HEK293 (cell line): Measurements from ENCODE around the gene CD81.
"Not testable (repeated sequence)": the region's sequence is repeated elsewhere in the genome, so short reads cannot be mapped to it uniquely, and the experiment has no call there.

Source experiments
- CTCF ChIA-PET: fragments of 350-600 bp; formaldehyde crosslinking; extraction: SDS; loops from one replicate; lab custom pipeline; 2021; ENCODE audit warnings: antibody characterized with exemption; lab: Yijun Ruan, JAX
- POLR2A ChIA-PET: fragments of 300-600 bp; formaldehyde crosslinking; extraction: SDS; loops from one replicate; lab custom pipeline; 2020; ENCODE audit warnings: antibody characterized with exemption, inconsistent platforms; lab: Yijun Ruan, JAX
- H3K27ac ChIP-seq: fragments of 200-500 bp; sonication (Bioruptor generic); 2 replicates; pipeline ENCODE4 v1.5.1; 2014; ENCODE audit warnings: low read depth, low read length, control low read depth, inconsistent platforms; ENCODE audit errors: extremely low read depth
- H3K36me3 ChIP-seq, 2 experiments: fragments of 200-500 bp in 1 of 2; sonication (Bioruptor generic) in 1 of 2; 1 replicate in 1 of 2; 2 replicates in 1 of 2; pipeline ENCODE4 v1.5.1; 2014 to 2017; ENCODE audit warnings: inconsistent platforms in 2 of 2, low read length in 2 of 2; ENCODE audit not compliant: control insufficient read depth in 2 of 2, insufficient read depth in 1 of 2
- H3K4me1 ChIP-seq: fragments of 200-500 bp; sonication (Bioruptor generic); 2 replicates; pipeline ENCODE4 v1.5.1; 2014; ENCODE audit warnings: mild to moderate bottlenecking, low read length, inconsistent platforms; ENCODE audit not compliant: control insufficient read depth, insufficient read depth
- H3K4me3 ChIP-seq: 2 replicates; pipeline ENCODE4 v1.5.1; 2011; ENCODE audit warnings: low read depth, mild to moderate bottlenecking, control low read depth, low read length, moderate library complexity
- H3K9me3 ChIP-seq: fragments of 200-500 bp; sonication (Bioruptor generic); 2 replicates; pipeline ENCODE4 v1.5.1; 2014; ENCODE audit warnings: low read depth, low read length, inconsistent platforms; ENCODE audit not compliant: control insufficient read depth, insufficient read depth
- IKZF3 ChIP-seq: fragments of 450-650 bp; IDR thresholded peaks from 2 replicates; pipeline ENCODE4 v1.5.0; 2018; ENCODE audit warnings: missing biosample characterization, mild to moderate bottlenecking, missing genetic modification characterization, moderate library complexity
- OVOL3 ChIP-seq: fragments of 450-650 bp; formaldehyde crosslinking; IDR thresholded peaks from 2 replicates; pipeline ENCODE4 v1.5.1; 2016; ENCODE audit warnings: missing biosample characterization, missing genetic modification characterization
- PRDM1 ChIP-seq: fragments of 450-650 bp; formaldehyde crosslinking; IDR thresholded peaks from 2 replicates; pipeline ENCODE4; 2016; ENCODE audit warnings: missing biosample characterization, missing genetic modification characterization
- TRIM28 ChIP-seq: IDR thresholded peaks from 2 replicates; pipeline ENCODE4 v1.6.1; 2011; ENCODE audit warnings: low read length, control low read depth, borderline replicate concordance
- ZIC2 ChIP-seq: fragments of 450-650 bp; formaldehyde crosslinking; IDR thresholded peaks from 2 replicates; pipeline ENCODE4 v1.5.1; 2016; ENCODE audit warnings: missing biosample characterization, missing genetic modification characterization
- ZNF292 ChIP-seq: fragments of 450-650 bp; formaldehyde crosslinking; IDR thresholded peaks from 2 replicates; pipeline ENCODE4 v1.5.1; 2016; ENCODE audit warnings: low read depth, missing biosample characterization, missing genetic modification characterization, borderline replicate concordance
- ZNF366 ChIP-seq: fragments of 450-650 bp; formaldehyde crosslinking; conservative IDR thresholded peaks from 2 replicates; pipeline ENCODE4 v1.5.1; 2016; ENCODE audit warnings: missing biosample characterization, missing genetic modification characterization
- ZNF549 ChIP-seq: fragments of 450-650 bp; IDR thresholded peaks from 2 replicates; pipeline ENCODE4 v1.5.1; 2018; ENCODE audit warnings: missing biosample characterization, missing genetic modification characterization, mild to moderate bottlenecking, inconsistent platforms, moderate library complexity
- ZNF792 ChIP-seq: fragments of 450-650 bp; formaldehyde crosslinking; IDR thresholded peaks from 2 replicates; pipeline ENCODE4 v1.5.1; 2016; ENCODE audit warnings: missing biosample characterization, missing genetic modification characterization
- TF ChIP-seq, protein P1 (sequence below): fragments of 450-650 bp; formaldehyde crosslinking; IDR thresholded peaks from 2 replicates; pipeline ENCODE4 v1.5.1; 2016; ENCODE audit warnings: missing biosample characterization, missing genetic modification characterization
- TF ChIP-seq, protein P2 (sequence below): fragments of 450-650 bp; formaldehyde crosslinking; IDR thresholded peaks from 2 replicates; pipeline ENCODE4 v1.5.1; 2016; ENCODE audit warnings: missing biosample characterization, missing genetic modification characterization

The CD81 gene

GRCh38 chr11:2331404-2331803 lies 45.7 kb upstream of the CD81 start:
- no peak for TF ChIP-seq ZNF292 (tag by site-specific recombination)
- TF ChIP-seq TRIM28: peak; percentile 50; the same call in 1 of the 2 replicates
- ChIA-PET CTCF (no interaction called here), POLR2A (no interaction called here)
- Histone ChIP-seq H3K9me3 (no peaks in the 10 kb centered on the region), H3K4me1 (no peaks in the 10 kb centered on the region), H3K4me3 (no peak overlapping the region), H3K36me3 (no peaks in the 10 kb centered on the region), H3K27ac (no peak overlapping the region)

DNA sequence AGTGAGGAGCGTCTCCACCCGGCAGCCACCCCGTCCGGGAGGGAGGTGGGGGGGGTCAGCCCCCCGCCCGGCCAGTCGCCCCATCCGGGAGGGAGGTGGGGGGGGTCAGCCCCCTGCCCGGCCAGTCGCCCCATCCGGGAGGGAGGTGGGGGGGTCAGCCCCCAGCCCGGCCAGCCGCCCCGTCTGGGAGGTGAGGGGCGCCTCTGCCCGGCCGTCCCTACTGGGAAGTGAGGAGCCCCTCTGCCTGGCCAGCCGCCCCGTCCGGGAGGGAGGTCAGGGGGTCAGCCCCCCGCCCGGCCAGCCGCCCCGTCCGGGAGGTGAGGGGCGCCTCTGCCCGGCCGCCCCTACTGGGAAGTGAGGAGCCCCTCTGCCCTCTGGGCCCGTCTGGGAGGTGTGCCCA lies 44.5 kb upstream of the CD81 start:
- H3K4me3 ChIP-seq, POLR2A ChIA-PET, H3K27ac ChIP-seq, H3K9me3 ChIP-seq, CTCF ChIA-PET, H3K36me3 ChIP-seq, H3K4me1 ChIP-seq: not testable (repeated sequence)

DNA sequence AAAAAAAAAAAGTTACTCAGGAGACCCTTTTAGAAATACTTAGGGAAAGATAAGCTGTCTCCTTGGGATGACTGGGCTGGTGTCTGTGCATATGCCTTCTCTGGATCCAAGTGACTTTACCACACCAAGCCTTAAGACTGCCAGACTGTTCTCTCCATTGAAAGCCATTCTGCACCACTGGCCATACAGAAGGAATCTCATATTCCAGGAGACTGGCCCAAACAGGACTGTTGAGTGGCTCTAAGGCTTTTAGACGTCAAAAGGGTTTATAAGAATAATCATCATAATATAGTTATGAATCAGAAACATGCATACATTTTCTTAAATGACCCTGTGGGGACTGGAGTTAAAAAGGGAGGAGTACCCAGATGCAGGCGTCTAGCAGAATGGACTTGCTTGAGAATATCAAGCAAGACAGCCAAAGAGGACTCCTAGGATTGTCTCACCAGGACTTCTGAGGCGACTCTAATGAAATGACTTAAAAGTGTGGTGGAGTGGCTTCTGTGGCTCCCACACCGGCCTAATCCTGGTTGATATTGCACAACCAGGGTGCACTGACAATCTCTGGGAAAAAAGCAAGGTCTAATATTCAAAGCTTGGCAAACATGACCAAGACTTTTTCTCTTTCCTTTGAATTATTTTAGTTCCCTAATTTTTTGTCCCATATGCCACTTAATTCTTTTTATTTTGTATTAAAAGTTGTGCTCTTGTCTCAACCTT lies 43.5 kb upstream of the CD81 start:
- H3K36me3 ChIP-seq, H3K27ac ChIP-seq, H3K4me1 ChIP-seq, POLR2A ChIA-PET, H3K4me3 ChIP-seq, CTCF ChIA-PET, H3K9me3 ChIP-seq: not testable (repeated sequence)

DNA sequence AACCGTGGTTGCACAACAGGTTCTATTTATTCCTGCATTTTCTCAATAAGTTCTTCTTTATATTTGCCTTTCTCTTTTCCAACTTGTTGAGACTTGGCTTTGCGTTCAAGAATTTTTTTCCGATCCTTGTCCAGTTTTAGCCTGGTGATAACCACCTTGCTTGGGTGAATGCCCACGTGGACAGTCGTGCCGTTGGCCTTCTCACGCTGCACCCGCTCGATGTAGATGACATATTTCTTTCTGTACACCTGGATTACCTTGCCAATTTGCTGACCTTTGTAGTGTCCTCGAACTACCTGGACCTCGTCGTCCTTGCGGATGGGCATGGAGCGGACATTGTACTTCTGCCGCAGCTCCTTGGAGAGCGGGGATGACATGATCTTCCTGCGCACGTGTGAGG lies 41.8 kb upstream of the CD81 start:
- H3K4me3 ChIP-seq, POLR2A ChIA-PET, H3K4me1 ChIP-seq, CTCF ChIA-PET, H3K9me3 ChIP-seq, H3K36me3 ChIP-seq, H3K27ac ChIP-seq: not testable (repeated sequence)

DNA sequence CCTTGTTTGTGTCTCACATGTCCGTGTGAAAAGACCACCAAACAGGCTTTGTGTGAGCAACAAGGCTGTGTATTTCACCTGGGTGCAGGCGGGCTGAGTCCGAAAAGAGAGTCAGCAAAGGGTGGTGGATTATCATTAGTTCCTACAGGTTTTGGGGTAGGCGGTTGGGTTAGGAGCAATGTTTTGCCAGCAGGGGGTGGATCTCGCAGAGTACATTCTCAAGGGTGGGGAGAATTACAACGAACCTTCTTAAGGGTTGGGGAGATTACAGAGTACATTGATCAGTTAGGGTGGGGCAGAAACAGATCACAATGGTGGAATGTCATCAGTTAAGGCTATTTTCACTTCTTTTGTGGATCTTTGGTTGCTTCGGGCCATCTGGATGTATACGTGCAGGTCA lies 38.4 kb upstream of the CD81 start:
- POLR2A ChIA-PET, CTCF ChIA-PET, H3K36me3 ChIP-seq, H3K9me3 ChIP-seq, H3K4me1 ChIP-seq, H3K4me3 ChIP-seq, H3K27ac ChIP-seq: not testable (repeated sequence)

GRCh38 chr11:2342557-2342956 lies 34.6 kb upstream of the CD81 start:
- ChIA-PET POLR2A (interaction anchor here (1.3 kb wide), 1 partner anchor 34 kb away, joined by 5 read pairs; no protein-coding TSS in a partner anchor), CTCF (interaction anchor here (0.6 to 1.4 kb wide), 4 partner anchors 37 to 145 kb away, joined by 3 to 9 read pairs (median 4); no protein-coding TSS in a partner anchor)

More at GRCh38 chr11:2342557-2342956, 34.6 kb upstream of the CD81 start:
- TF ChIP-seq PRDM1 (tag by site-specific recombination): no peak
- no peak for TF ChIP-seq ZNF366 (tag by site-specific recombination)
- TF ChIP-seq ZNF792 (tag by site-specific recombination): no peak
- TF ChIP-seq IKZF3 (tag by site-specific recombination): no peak
- no peak for TF ChIP-seq ZNF549 (tag by site-specific recombination)
- TF ChIP-seq, protein P1, sequence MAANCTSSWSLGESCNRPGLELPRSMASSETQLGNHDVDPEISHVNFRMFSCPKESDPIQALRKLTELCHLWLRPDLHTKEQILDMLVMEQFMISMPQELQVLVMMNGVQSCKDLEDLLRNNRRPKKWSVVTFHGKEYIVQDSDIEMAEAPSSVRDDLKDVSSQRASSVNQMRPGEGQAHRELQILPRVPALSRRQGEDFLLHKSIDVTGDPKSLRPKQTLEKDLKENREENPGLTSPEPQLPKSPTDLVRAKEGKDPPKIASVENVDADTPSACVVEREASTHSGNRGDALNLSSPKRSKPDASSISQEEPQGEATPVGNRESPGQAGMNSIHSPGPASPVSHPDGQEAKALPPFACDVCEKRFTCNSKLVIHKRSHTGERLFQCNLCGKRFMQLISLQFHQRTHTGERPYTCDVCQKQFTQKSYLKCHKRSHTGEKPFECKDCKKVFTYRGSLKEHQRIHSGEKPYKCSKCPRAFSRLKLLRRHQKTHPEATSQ (tag by site-specific recombination): no peak
- no peak for TF ChIP-seq ZIC2 (tag by site-specific recombination)
- no peak for TF ChIP-seq OVOL3
- TF ChIP-seq, protein P2, sequence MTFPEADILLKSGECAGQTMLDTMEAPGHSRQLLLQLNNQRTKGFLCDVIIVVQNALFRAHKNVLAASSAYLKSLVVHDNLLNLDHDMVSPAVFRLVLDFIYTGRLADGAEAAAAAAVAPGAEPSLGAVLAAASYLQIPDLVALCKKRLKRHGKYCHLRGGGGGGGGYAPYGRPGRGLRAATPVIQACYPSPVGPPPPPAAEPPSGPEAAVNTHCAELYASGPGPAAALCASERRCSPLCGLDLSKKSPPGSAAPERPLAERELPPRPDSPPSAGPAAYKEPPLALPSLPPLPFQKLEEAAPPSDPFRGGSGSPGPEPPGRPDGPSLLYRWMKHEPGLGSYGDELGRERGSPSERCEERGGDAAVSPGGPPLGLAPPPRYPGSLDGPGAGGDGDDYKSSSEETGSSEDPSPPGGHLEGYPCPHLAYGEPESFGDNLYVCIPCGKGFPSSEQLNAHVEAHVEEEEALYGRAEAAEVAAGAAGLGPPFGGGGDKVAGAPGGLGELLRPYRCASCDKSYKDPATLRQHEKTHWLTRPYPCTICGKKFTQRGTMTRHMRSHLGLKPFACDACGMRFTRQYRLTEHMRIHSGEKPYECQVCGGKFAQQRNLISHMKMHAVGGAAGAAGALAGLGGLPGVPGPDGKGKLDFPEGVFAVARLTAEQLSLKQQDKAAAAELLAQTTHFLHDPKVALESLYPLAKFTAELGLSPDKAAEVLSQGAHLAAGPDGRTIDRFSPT: no peak
- Histone ChIP-seq H3K4me3 (no peak overlapping the region), H3K4me1 (no peaks in the 10 kb centered on the region), H3K27ac (no peak overlapping the region), H3K36me3 (no peaks in the 10 kb centered on the region), H3K9me3 (no peaks in the 10 kb centered on the region)
